ENCODE results near the gene DAPK3.
A peak's percentile ranks its signal among the peaks of the same experiment; 100 is the strongest.
"Not testable (repeated sequence)": the region's sequence is repeated elsewhere in the genome, so short reads cannot be mapped to it uniquely, and the experiment has no call there.

The DAPK3 gene

GRCh38 chr19:3970808-3971598 is at the start of gene DAPK3:
DAPK3 (minus strand) TSS chr19:3971099; CDS start chr19:3969735, 1,364 bp downstream.
- DNase-seq, result peak; percentile 90 to 93

DNA sequence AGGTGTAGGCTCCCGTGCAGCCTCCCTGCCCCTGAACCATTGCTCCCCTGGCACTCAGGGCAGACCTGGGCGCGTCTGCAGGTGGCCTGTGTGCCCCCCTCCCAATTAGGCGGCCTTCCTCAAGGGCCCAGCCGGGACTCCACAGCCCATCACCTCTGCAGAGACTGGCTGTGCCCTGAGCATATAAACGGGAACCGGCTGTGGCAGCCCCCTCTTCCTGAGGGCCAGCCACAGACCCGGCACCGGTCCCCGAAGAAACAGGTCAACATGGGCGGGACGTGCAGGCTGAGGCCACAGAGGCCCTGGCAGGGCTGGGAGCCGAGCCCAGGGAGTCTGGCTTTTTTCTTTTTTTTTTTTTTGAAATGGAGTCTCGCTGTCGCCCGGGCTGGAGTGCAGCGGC is 48.7 kb upstream of the DAPK3 start:
- no peak for DNase-seq

- no peak for DNase-seq
Measured at GRCh38 chr19:4018775-4019504, 48.0 kb upstream of the DAPK3 start.

DNA sequence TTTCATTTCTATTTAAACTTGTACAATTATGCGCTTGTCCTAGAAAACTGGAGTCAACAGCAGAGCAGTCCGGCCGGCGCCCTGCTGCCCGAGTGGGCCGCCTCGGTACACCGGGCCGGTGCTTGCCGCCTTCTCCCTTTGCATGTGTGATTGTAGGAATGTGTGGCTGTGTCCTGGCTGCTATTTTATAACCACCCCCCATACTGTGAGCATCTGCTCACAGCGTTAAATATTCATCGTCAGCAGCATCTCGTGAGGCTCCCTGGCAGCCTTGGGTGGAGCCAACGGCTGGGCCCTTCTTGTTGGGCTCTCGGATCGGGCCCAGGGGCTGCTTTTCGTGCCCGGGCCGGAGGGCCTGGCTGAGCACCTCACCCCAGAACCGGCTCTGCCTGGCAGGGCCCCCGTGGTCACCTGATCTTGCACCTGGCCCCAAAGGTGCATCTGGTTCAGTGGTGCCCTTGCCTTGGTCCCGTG is 47.3 kb upstream of the DAPK3 start:
- DNase-seq, result no peak

DNA sequence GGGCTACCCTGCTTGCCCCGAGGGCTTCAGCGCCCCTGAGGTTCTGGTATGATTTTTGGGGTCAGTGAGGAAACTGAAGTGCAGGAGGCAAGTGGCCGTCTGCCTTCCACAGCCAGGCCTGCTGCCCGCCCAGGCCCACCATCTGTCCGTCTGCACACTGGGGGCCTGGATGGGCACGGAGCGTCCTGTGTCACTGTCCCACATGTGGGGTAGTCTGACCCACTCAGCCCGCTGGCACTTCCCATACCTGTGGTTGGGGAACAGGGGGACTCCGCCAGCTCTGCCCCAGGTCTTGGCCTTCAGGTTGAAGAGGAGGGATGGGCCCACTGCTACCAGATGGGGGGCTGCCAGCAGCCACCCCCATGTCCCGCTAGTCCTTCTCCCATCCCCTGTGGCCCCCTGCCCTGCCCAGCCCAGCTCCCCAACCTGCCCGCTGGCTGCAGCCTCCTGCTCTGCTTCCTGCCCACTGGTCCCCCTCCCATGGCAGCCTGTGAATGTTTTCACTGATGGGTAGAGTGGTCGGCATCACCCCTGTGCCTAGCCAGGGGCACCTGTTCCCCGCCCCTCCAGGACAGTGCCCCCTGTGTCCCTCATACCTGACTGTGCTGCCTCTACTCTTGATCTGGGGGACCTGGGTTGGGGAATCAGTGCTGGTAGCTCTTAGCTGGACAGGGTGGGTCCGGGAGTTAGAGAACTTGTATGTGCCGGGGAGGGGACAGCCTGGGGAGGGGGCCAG is 46.2 kb upstream of the DAPK3 start:
- no peak for DNase-seq

DNA sequence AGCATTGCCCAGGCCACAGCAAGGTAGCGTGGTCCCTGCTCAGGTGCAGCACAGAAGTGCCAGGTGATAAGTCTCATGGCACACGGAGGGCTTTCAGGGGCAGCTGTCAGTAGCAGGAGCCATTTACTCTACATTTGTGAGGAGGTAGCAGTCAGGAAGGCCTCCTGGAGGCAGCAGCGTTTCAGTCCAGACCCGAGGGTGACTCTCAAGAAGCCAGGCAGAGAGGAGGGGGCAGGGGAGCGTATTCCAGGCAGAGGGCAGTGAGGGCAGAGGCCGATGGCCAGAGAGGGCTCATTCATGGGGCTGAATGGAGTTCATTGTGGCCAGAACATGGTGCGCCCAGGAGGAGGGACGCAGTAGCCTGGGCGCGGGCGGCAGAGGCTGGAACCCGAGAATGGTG is 45.6 kb upstream of the DAPK3 start:
- DNase-seq, result no peak

- DNase-seq, result no peak
Measured at GRCh38 chr19:4015705-4016402, 45.0 kb upstream of the DAPK3 start.

DNA sequence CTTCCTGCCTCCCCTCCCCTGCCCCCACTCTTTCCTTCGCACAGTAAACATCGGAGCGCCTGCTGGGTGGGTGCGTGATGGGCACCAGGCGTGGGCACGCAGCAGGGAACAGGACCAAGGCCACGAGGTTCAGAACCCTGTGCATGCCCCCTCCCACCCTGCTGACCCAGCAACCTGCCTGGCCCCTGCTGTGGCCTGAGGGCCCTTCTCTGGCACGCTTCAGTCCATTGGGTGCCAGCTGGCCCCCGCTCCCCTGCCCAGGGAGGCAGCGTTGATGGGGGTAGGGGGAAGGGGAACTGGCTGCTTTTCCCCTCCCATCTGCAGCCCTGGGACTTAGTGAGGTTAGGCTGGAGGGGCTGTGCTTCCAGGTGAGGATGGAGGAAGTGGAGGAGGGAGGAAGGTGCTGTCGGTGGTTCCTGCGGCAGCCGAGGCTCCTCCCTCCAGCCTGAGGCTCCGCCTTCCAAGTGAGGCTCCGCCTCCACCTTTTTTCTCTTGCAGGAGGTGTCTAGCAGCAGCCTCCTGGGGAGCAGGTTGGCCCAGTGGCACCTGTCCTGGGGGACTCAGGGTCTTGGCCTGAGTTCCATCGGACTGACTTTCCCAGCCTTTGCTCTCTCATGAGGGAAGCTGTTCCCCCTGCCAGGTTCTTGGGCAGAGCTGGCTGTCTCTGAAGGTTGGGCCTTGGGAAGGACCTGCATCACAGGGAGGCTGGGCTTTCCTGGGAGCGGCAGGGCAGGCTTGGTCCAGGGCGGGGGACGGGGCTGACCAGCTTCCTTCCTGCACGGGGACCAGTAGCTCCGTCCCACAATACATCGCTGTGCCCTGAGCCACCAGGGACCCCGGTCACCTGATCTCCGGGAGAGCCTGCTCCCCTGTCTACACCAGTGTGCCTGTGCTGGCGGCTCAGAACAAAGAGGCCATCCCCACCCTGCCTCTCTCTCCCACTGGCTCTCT is 43.9 kb upstream of the DAPK3 start:
- no peak for DNase-seq

DNA sequence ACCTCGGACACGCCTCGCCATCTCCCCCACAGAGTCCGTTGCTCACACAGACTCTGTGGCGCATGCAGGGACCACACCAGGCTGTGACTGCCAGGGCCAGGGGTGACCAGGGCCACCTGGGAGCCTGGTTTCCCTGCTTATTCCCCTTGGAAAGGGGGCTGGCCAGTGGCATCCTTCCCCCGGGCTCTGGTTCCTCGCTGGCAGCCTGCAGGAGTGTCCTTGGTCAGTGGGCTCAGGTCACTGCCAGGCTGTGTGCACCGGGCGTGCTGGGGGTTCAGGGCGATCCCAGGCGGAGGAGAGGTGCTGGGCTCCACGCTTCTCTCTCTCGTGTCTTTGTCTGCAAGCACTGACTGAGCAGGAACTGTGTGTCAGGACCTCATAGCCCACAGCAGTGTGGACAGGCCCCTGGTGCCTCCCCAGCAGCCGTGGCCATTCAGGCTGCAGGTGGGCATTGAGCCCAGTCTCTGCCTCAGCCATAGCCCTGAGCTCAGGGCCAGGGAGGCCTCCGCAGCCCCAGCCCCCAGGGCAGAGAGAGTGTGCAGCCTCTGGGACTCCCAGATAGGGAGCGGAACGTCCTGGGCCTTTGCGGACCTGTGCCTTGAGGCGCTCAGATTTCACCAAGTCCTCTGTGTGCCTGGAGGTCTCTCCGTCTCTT is 43.1 kb upstream of the DAPK3 start:
- no peak for DNase-seq

DNA sequence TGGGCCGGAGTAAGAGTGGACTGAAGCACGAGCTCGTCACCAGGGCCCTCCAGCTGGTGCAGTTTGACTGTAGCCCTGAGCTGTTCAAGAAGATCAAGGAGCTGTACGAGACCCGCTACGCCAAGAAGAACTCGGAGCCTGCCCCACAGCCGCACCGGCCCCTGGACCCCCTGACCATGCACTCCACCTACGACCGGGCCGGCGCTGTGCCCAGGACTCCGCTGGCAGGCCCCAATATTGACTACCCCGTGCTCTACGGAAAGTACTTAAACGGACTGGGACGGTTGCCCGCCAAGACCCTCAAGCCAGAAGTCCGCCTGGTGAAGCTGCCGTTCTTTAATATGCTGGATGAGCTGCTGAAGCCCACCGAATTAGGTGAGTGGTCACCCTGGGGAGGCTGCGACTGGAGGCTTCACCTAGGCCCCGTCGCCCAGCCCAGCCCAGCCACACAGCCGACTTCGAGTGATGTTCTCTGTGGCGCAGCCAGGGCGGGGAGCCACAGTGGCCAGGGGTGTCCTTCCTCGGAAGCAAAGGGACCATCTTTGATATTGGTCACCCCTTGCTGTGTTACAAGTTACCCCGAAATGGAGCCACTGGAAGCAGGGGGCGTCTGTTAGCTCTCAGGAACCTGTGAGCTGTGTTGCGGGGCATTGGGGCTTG is 42.2 kb upstream of the DAPK3 start:
- no peak for DNase-seq

DNA sequence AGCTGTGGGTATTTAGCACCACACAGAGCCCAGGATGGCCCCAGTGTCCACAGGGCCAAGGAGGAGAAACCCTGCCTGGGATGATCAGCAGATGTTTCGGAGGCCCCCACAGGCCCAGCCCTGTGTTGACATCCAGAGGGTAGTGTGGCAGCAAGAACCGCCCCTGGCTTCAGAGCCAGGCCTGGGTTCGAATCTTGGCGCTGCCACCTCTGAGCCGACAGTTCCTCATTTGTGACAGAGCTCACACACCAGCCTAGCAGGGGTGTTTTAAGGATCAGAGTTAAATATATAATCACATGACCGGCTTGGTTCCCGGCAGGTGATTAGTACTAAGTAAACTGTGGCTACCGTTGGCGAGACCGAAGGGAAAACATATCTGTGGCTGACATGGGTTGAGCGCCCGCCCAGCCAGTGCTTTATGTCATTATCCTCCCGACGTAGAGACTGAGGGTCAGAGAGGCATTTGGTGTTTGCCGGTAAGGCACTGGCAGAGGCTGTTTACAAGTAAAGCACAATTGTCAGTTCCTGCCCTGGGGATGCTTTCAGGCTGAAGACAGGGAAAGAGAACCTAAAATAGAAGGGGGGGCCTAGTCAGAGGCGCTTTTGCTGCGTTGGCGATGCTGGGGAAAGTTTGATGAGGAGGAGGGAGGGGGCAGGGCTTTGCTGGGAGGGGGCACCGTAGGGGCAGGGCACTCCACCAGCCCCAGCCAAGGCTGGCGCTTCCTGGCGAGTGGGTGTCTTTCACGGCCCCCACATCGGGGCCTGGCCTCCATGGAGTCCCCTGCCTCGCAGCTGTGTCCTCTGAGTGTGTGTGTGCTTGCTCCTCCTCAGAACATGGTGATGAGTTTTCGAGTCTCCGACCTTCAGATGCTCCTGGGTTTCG is 41.4 kb upstream of the DAPK3 start:
- DNase-seq, result no peak

GRCh38 chr19:4011430-4011829 is 40.5 kb upstream of the DAPK3 start:
- not testable (repeated sequence) for DNase-seq

GRCh38 chr19:4010808-4011110 is 39.9 kb upstream of the DAPK3 start:
- no peak for DNase-seq

DNA sequence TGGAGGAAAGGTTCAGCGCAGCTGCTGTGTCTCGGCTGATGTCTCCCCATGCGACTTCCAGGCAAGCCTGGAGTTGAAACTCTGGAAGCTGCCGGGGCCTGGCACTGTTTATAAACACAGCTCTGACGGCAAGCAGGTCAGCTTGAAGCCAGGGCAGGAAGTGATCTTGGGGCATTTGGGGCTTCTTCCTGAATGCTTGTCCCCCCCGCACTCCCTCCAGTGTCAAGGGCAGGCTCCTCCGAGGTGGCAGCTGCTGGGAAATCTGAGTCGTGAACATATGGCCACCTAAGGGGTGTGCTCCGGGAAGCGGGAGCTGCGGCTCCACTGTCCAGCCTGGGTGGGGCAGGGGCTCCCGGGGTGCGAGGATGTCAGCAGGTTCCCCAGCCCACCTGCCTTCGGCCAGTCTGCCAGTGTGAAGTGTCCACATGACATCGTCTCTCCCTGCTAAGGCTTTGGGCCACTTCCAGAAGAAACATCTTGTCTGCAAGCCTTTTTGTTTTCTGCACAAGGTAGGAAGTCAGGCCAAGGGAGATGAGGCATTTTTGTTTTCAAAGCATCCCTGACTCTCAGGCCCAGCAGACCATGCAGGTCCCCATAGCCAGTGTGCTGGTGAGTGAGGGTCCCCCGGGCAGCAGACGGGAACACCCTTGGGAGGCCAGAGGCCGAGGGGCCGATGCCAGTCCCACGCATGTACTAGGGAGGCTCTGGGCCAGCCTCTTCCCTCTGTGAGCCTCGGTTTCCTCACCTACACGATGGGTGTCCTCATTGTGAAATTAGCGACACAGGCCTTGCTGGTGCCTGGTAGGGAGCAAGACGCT is 39.3 kb upstream of the DAPK3 start:
- DNase-seq, result no peak

- DNase-seq, result no peak
Measured at GRCh38 chr19:4007836-4008539, 37.1 kb upstream of the DAPK3 start.

DNA sequence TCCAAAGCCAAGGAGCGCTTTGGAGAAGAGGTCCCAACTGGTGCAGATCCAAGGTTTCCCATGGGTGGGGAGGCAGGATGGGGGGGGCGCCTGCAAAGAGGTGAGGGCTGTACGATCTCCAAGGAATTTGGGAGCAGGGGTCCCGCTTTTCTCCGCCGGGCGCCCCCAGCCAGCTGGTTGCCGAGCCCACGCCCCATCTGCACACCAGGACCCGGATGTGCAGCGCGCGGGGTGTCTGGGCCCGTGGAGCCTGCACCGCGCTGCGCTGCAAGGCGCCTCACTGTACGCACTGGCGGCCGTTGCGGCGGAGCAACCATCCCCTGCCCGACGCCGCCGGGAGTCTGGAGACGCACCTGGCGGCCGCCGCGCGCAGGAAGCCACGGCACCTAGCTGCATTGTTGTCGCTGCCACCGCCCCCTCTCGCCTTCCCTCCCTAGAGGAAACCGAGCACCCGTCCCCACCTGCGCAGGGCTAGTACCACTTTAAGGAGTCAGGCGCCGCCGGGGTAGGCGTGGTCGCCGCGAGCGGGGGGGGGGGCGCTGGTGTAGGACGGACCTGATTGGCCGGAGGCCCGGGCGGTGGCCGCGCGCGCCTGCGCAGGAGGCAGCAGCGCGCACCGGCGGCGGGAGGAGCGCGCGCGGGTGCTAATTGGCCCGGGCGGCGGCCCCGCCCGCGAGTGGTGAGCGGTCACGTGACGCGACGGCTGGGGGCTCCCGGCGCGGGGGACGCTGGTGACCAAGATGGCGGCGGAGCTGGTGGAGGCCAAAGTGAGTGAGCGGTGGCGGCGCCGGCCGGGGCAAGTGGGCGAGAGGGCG is 36.3 kb upstream of the DAPK3 start, which contains the start of gene PIAS4:
Gene PIAS4, plus strand, starts transcription at position 716 of the 815 bp plus-strand sequence. Its CDS starts 25 bp downstream, at position 741.
- peak; percentile 86 to 91 for DNase-seq

GRCh38 chr19:4005436-4005835 is 34.5 kb upstream of the DAPK3 start:
- not testable (repeated sequence) for DNase-seq

Data from NCI-H1930 (cell line).